GM12878 (cell line): Measurements from ENCODE around the gene NECAB3.

ENCODE experiments used
- ASH2L ChIP-seq: fragments of 300-600, 200-600 bp; sonication (generic); IDR thresholded peaks from 2 replicates; pipeline ENCODE4 v1.6.1; 2017; ENCODE audit warnings: low read depth, mild to moderate bottlenecking, borderline replicate concordance
- BHLHE40 ChIP-seq, 2 experiments: fragments of 450-650 bp in 1 of 2; IDR thresholded peaks; 2 replicates each; pipeline ENCODE4 v1.6.1; 2011 to 2017; ENCODE audit warnings: low read depth in 2 of 2, borderline replicate concordance in 1 of 2, improper control_type of control experiment in 1 of 2, low read length in 1 of 2, mild to moderate bottlenecking in 1 of 2
- CTCF ChIP-seq, 3 experiments: IDR thresholded peaks in 2 of 3; conservative IDR thresholded peaks in 1 of 3; 2 replicates each; pipeline ENCODE4 v1.5.1; 2011; ENCODE audit warnings: low read depth in 3 of 3, low read length in 3 of 3, mild to moderate bottlenecking in 3 of 3, control low read depth in 2 of 3, moderate library complexity in 2 of 3, inconsistent platforms in 1 of 3, mixed read lengths in 1 of 3; ENCODE audit not compliant: control insufficient read depth in 2 of 3, insufficient read depth in 1 of 3; ENCODE audit errors: extremely low read depth in 1 of 3
- MTA2 ChIP-seq: fragments of 450-650 bp; IDR thresholded peaks from 2 replicates; pipeline ENCODE4 v1.6.1; 2016; ENCODE audit warnings: low read depth, mild to moderate bottlenecking, moderate library complexity
- MYC ChIP-seq: IDR thresholded peaks from 2 replicates; pipeline ENCODE4 v1.6.1; 2011; ENCODE audit warnings: mild to moderate bottlenecking, low read length, moderate library complexity, inconsistent platforms; ENCODE audit not compliant: insufficient read depth, insufficient replicate concordance, insufficient read length, severe bottlenecking
- NFIC ChIP-seq: IDR thresholded peaks from 2 replicates; pipeline ENCODE4 v1.6.1; 2012; ENCODE audit warnings: low read depth, mild to moderate bottlenecking, inconsistent platforms, low read length, moderate library complexity
- POLR2A ChIP-seq: IDR thresholded peaks from 2 replicates; pipeline ENCODE4 v1.6.1; 2011; ENCODE audit warnings: low read depth, mild to moderate bottlenecking, low read length
- PRDM15 ChIP-seq: fragments of 450-650 bp; formaldehyde crosslinking; IDR thresholded peaks from 2 replicates; pipeline ENCODE4 v1.4.0; 2020; ENCODE audit warnings: mild to moderate bottlenecking, moderate library complexity
- SIN3A ChIP-seq: IDR thresholded peaks from 2 replicates; pipeline ENCODE4 v1.6.1; 2012; ENCODE audit warnings: low read depth, low read length, improper control_type of control experiment
- SREBF2 ChIP-seq: IDR thresholded peaks from 2 replicates; pipeline ENCODE4 v1.6.1; 2012; ENCODE audit warnings: mild to moderate bottlenecking, low read length
- TCF12 ChIP-seq: IDR thresholded peaks from 2 replicates; pipeline ENCODE4 v1.6.1; 2011; ENCODE audit warnings: low read depth, mild to moderate bottlenecking, low read length
- ZNF274 ChIP-seq: IDR thresholded peaks from one replicate; pipeline ENCODE4 v1.8.0; 2011; ENCODE audit not compliant: insufficient read length, insufficient read depth
- TF ChIP-seq, protein P1 (sequence below): IDR thresholded peaks from 2 replicates; pipeline ENCODE4 v1.6.1; 2011; ENCODE audit warnings: borderline replicate concordance, low read depth, mild to moderate bottlenecking, moderate library complexity, low read length; ENCODE audit not compliant: insufficient read depth, poor library complexity, severe bottlenecking

- TF ChIP-seq CTCF (IDR thresholded peaks at IDR 0.05 in 2 of 3, conservative IDR thresholded peaks at IDR 0.05 in 1 of 3; ENCODE audit: control insufficient read depth in 2 of 3, extremely low read depth in 1 of 3, insufficient read depth in 1 of 3, low read depth in 3 of 3, low read length in 3 of 3) = no peak
- TF ChIP-seq SREBF2 = no peak
- no peak for TF ChIP-seq ASH2L
- no peak for TF ChIP-seq POLR2A
- TF ChIP-seq NFIC = no peak
- TF ChIP-seq ZNF274 = no peak
- TF ChIP-seq MYC = no peak
- TF ChIP-seq PRDM15 (CRISPR knock-in tag) = no peak
- TF ChIP-seq MTA2 = no peak
- TF ChIP-seq TCF12 = no peak
- TF ChIP-seq BHLHE40 (IDR thresholded peaks at IDR 0.05; ENCODE audit: borderline replicate concordance in 1 of 2, low read depth in 2 of 2, low read length in 1 of 2) = no peak
- no peak for TF ChIP-seq SIN3A
- TF ChIP-seq, protein P1, sequence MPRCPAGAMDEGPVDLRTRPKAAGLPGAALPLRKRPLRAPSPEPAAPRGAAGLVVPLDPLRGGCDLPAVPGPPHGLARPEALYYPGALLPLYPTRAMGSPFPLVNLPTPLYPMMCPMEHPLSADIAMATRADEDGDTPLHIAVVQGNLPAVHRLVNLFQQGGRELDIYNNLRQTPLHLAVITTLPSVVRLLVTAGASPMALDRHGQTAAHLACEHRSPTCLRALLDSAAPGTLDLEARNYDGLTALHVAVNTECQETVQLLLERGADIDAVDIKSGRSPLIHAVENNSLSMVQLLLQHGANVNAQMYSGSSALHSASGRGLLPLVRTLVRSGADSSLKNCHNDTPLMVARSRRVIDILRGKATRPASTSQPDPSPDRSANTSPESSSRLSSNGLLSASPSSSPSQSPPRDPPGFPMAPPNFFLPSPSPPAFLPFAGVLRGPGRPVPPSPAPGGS = no peak
Measured at GRCh38 chr20:33669224-33669623, 5.0 kb downstream of the NECAB3 start.
